HepG2 (cell line): ENCODE measurements around the gene C15orf62. TPM values are rescaled to one million over a fixed set of nuclear protein-coding genes. Genes with fewer than 3 reads are reported as not detected.

ENCODE experiments used
- ATAC-seq: fragments of 200-7000 bp; cut with Tn5 transposase; 3 replicates; pipeline ENCODE4 v1.9.1; 2020; ENCODE audit warnings: mild to moderate bottlenecking, moderate library complexity
- BruUV-seq: library from RNA; stranded (reverse); fragments of 400-500 nt; replicated peaks from 2 replicates; lab custom pipeline; 2021; lab: Mats Ljungman, UMichigan
- CTCF ChIA-PET: fragments of 300-600 bp; formaldehyde crosslinking; extraction: SDS; loops from one replicate; lab custom pipeline; 2021; ENCODE audit warnings: low total read pairs, inconsistent platforms, low intra/inter-chr PET ratio; lab: Yijun Ruan, JAX
- POLR2A ChIA-PET: fragments of 350-600 bp; sonication (Branson Sonifier 250); formaldehyde crosslinking; loops from one replicate; lab custom pipeline; 2020; ENCODE audit warnings: antibody characterized with exemption, inconsistent platforms; lab: Yijun Ruan, JAX
- DNase-seq: peaks from one replicate; pipeline ENCODE4 v3.0.0-alpha.2; 2015; ENCODE audit warnings: low spot score
- FAIRE-seq: peaks from 3 replicates; lab custom pipeline; 2011; peaks lifted over from hg19 to GRCh38; lab: Jason Lieb, UNC
- H2AFZ ChIP-seq: one replicate; pipeline ENCODE4 v1.6.1; 2011; ENCODE audit warnings: low read length, inconsistent platforms
- H3K27ac ChIP-seq: fragments of 300-600 bp; 3 replicates; pipeline ENCODE4 v1.8.0; 2011; ENCODE audit warnings: mixed run types, mild to moderate bottlenecking, mixed read lengths, low read length, inconsistent platforms; ENCODE audit not compliant: insufficient read depth; ENCODE audit errors: extremely low read length
- H3K27me3 ChIP-seq, 2 experiments: fragments of 200-600 bp in 1 of 2; 2 replicates in 1 of 2; 3 replicates in 1 of 2; pipeline versions ENCODE4 v1.6.0 to v1.8.0; 2011; ENCODE audit warnings: low read length in 2 of 2, mild to moderate bottlenecking in 2 of 2, moderate library complexity in 2 of 2, inconsistent platforms in 1 of 2; ENCODE audit not compliant: insufficient read depth in 2 of 2, control insufficient read depth in 1 of 2
- H3K36me3 ChIP-seq, 2 experiments: fragments of 200-600 bp in 1 of 2; replicated peaks in 1 of 2; 2 replicates in 1 of 2; 3 replicates in 1 of 2; pipeline versions ENCODE4 v1.5.1 to v1.8.0; 2011; ENCODE audit warnings: low read length in 2 of 2, inconsistent platforms in 1 of 2; ENCODE audit not compliant: insufficient read depth in 2 of 2, control insufficient read depth in 1 of 2
- H3K4me1 ChIP-seq: 2 replicates; pipeline ENCODE4 v1.5.1; 2012; ENCODE audit warnings: low read length, inconsistent platforms; ENCODE audit not compliant: insufficient read depth
- H3K4me2 ChIP-seq: 2 replicates; pipeline ENCODE4 v1.6.0; 2011; ENCODE audit warnings: low read depth, low read length, inconsistent platforms
- H3K4me3 ChIP-seq, 3 experiments: fragments of 200-600 bp in 1 of 3; sonication (generic), shearing (Covaris generic) in 1 of 3; replicated peaks in 1 of 3; 2 replicates each; pipeline ENCODE4 v1.5.1; 2011 to 2016; ENCODE audit warnings: low read length in 3 of 3, inconsistent platforms in 2 of 3, low read depth in 2 of 3, mild to moderate bottlenecking in 2 of 3, control low read depth in 1 of 3, mixed read lengths in 1 of 3; ENCODE audit not compliant: insufficient read depth in 1 of 3
- H3K79me2 ChIP-seq: one replicate; pipeline ENCODE4 v1.6.1; 2011; ENCODE audit warnings: low read length, inconsistent platforms; ENCODE audit not compliant: insufficient read depth
- H3K9ac ChIP-seq: 2 replicates; pipeline ENCODE4 v1.6.0; 2011; ENCODE audit warnings: mild to moderate bottlenecking, low read depth, low read length, inconsistent platforms; ENCODE audit not compliant: insufficient read depth
- H3K9me3 ChIP-seq: 2 replicates; pipeline ENCODE4 v1.5.1; 2012; ENCODE audit warnings: mild to moderate bottlenecking, low read length
- H4K20me1 ChIP-seq: 2 replicates; pipeline ENCODE4 v1.6.0; 2011; ENCODE audit warnings: inconsistent platforms, mild to moderate bottlenecking, low read length, moderate library complexity; ENCODE audit not compliant: insufficient read depth
- BRD4 ChIP-seq: sonication (generic); formaldehyde crosslinking; IDR thresholded peaks from 2 replicates; pipeline ENCODE4 v1.4.0; 2020; ENCODE audit warnings: missing genetic modification reagents
- GLMP ChIP-seq: sonication (generic); formaldehyde crosslinking; IDR thresholded peaks from 2 replicates; pipeline ENCODE4 v1.9.0; 2021; ENCODE audit warnings: missing genetic modification reagents, mild to moderate bottlenecking, borderline replicate concordance
- IKZF4 ChIP-seq: sonication (generic); formaldehyde crosslinking; IDR thresholded peaks from 2 replicates; pipeline ENCODE4 v1.5.1; 2020; ENCODE audit warnings: borderline replicate concordance, mild to moderate bottlenecking, low read depth, missing genetic modification reagents; ENCODE audit errors: not compliant biosample characterization
- KAT8 ChIP-seq: IDR thresholded peaks from 2 replicates; pipeline ENCODE4 v1.6.1; 2016; ENCODE audit warnings: missing genetic modification reagents, missing compliant biosample characterization
- KDM5A ChIP-seq: fragments of 200-600 bp; sonication (generic); IDR thresholded peaks from 2 replicates; pipeline ENCODE4 v1.7.0; 2018; ENCODE audit warnings: antibody characterized with exemption, mild to moderate bottlenecking, low read length, borderline replicate concordance
- NCOR1 ChIP-seq: fragments of 200-600 bp; sonication (generic); IDR thresholded peaks from 2 replicates; pipeline ENCODE4 v1.7.0; 2017; ENCODE audit warnings: antibody characterized with exemption, low read length, borderline replicate concordance
- SKI ChIP-seq: fragments of 450-650 bp; IDR thresholded peaks from one replicate; pipeline ENCODE4 v1.6.1; 2018; ENCODE audit warnings: mild to moderate bottlenecking; ENCODE audit not compliant: partially characterized antibody
- ZNF747 ChIP-seq: sonication (generic); formaldehyde crosslinking; IDR thresholded peaks from 2 replicates; pipeline ENCODE4 v1.8.1; 2023; ENCODE audit warnings: missing genetic modification reagents, mild to moderate bottlenecking, borderline replicate concordance
- WGBS: methylation state at CpG from one replicate; pipeline ENCODE4 v1.1.6; 2017; ENCODE audit warnings: low lambda C conversion rate; 5-methylcytosine and 5-hydroxymethylcytosine counted together
- in situ Hi-C: cut with HindIII; loops from 2 replicates; pipeline ENCODE4 v1.10.0; 2017; ENCODE audit warnings: low pct_unique_long_range_greater_than_20kb; ENCODE audit not compliant: extremely low pct_ligation_motif_present
- intact Hi-C: fragments of 100-400 bp; cut with micrococcal nuclease; formaldehyde crosslinking; loops from one replicate; pipeline ENCODE4 v1.10.0; 2022; ENCODE audit not compliant: unreplicated experiment
- polyA plus RNA-seq, 8 experiments: library from polyadenylated mRNA; depleted of rRNA in 3 of 8; stranded (reverse) in 7 of 8; unstranded in 1 of 8; fragments of >200 nt; fragmentation: Illumina TruSeq in 4 of 8; extraction: Trizol in 4 of 8; gene quantifications; 2 replicates each; pipeline versions ENCODE4 v1.2.1 to v1.2.3, GENCODE V29; 2011 to 2016; ENCODE audit warnings: low read depth in 4 of 8, missing spikeins in 1 of 8, mixed read lengths in 1 of 8; ENCODE audit not compliant: insufficient read depth in 1 of 8
- total RNA-seq, 5 experiments: library from RNA; depleted of rRNA; stranded (reverse); fragments of >200 nt; fragmentation: Illumina TruSeq; extraction: Trizol; gene quantifications; 2 replicates each; pipeline ENCODE4 v1.2.3, GENCODE V29; 2016; ENCODE audit warnings: low read depth in 1 of 5
- TF ChIP-seq, protein P1 (sequence below): sonication (generic); formaldehyde crosslinking; IDR thresholded peaks from 2 replicates; pipeline ENCODE4 v1.4.0; 2020; ENCODE audit warnings: missing genetic modification reagents
- TF ChIP-seq, protein P2 (sequence below): sonication (generic); formaldehyde crosslinking; IDR thresholded peaks from 2 replicates; pipeline ENCODE4 v1.4.0; 2020; ENCODE audit warnings: mild to moderate bottlenecking, missing genetic modification reagents

Gene C15orf62
- total and polyA plus RNA-seq, 2 of the 13 experiments (the other 11 are each of a cell fraction or from before 2014, with no cell fraction given): 0.51 to 1.1 TPM

DNA sequence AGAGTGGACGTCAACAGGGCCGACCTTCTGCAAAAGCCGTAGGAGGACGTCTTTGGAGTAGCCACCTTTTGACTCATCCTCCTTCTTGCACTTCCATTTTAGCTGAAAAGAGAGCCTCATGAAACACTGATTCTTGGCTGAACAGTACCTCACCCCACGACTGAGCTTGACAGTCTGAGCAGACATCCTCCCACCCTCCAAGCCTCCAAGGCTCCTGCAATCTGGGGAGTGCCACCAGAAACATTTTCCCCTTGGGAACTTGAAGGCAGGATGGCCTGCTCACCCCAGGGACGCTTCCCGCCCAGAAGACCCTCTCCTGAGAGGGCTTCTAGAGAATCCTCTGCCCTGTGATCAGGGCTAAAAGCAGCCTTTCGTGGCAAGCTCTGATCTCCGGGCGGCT is 5.2 kb downstream of the C15orf62 start:
- Histone ChIP-seq H3K36me3 (peaks cover 35 to 64% of the 10 kb centered on the region in 2 experiments; a peak in 4 of 5 replicates), H3K9ac (no peak overlapping the region), H2AFZ (no peak overlapping the region), H3K79me2 (no peaks in the 10 kb centered on the region), H3K4me2 (no peak overlapping the region), H4K20me1 (no peaks in the 10 kb centered on the region), H3K27me3 (no peaks in the 10 kb centered on the region), H3K9me3 (no peaks in the 10 kb centered on the region), H3K4me1 (no peaks in the 10 kb centered on the region), H3K4me3 (no peak overlapping the region), H3K27ac (no peak overlapping the region)
- ChIA-PET POLR2A (no interaction called here), CTCF (no interaction called here)
- no peak for FAIRE-seq
- intact Hi-C loops (no loop called here), in situ Hi-C loops (no loop called here)
- WGBS: 92% methylated on average over 7 of the region's 10 CpGs
- no peak for DNase-seq
- BruUV-seq: no TSS peak
- TF ChIP-seq BRD4 (CRISPR knock-in tag) (no peak), ZNF747 (no peak), KDM5A (no peak), NCOR1 (no peak), IKZF4 (CRISPR knock-in tag) (no peak), KAT8 (CRISPR knock-in tag) (no peak), GLMP (CRISPR knock-in tag) (no peak), SKI (no peak)
- TF ChIP-seq, protein P1, sequence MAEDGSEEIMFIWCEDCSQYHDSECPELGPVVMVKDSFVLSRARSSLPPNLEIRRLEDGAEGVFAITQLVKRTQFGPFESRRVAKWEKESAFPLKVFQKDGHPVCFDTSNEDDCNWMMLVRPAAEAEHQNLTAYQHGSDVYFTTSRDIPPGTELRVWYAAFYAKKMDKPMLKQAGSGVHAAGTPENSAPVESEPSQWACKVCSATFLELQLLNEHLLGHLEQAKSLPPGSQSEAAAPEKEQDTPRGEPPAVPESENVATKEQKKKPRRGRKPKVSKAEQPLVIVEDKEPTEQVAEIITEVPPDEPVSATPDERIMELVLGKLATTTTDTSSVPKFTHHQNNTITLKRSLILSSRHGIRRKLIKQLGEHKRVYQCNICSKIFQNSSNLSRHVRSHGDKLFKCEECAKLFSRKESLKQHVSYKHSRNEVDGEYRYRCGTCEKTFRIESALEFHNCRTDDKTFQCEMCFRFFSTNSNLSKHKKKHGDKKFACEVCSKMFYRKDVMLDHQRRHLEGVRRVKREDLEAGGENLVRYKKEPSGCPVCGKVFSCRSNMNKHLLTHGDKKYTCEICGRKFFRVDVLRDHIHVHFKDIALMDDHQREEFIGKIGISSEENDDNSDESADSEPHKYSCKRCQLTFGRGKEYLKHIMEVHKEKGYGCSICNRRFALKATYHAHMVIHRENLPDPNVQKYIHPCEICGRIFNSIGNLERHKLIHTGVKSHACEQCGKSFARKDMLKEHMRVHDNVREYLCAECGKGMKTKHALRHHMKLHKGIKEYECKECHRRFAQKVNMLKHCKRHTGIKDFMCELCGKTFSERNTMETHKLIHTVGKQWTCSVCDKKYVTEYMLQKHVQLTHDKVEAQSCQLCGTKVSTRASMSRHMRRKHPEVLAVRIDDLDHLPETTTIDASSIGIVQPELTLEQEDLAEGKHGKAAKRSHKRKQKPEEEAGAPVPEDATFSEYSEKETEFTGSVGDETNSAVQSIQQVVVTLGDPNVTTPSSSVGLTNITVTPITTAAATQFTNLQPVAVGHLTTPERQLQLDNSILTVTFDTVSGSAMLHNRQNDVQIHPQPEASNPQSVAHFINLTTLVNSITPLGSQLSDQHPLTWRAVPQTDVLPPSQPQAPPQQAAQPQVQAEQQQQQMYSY: no peak
- TF ChIP-seq, protein P2, sequence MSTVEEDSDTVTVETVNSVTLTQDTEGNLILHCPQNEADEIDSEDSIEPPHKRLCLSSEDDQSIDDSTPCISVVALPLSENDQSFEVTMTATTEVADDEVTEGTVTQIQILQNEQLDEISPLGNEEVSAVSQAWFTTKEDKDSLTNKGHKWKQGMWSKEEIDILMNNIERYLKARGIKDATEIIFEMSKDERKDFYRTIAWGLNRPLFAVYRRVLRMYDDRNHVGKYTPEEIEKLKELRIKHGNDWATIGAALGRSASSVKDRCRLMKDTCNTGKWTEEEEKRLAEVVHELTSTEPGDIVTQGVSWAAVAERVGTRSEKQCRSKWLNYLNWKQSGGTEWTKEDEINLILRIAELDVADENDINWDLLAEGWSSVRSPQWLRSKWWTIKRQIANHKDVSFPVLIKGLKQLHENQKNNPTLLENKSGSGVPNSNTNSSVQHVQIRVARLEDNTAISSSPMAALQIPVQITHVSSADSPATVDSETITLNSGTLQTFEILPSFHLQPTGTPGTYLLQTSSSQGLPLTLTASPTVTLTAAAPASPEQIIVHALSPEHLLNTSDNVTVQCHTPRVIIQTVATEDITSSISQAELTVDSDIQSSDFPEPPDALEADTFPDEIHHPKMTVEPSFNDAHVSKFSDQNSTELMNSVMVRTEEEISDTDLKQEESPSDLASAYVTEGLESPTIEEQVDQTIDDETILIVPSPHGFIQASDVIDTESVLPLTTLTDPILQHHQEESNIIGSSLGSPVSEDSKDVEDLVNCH (CRISPR knock-in tag): no peak
- ATAC-seq: no peak
